SK-N-MC (cell line): ENCODE results near the gene CMTM1.

ENCODE experiments used
- EZH2 ChIP-seq: fragments of 200-600 bp; sonication (generic); IDR thresholded peaks from one replicate; pipeline ENCODE4 v1.6.1; 2017; ENCODE audit warnings: antibody characterized with exemption
- POLR2AphosphoS5 ChIP-seq: IDR thresholded peaks from 2 replicates; pipeline ENCODE4 v1.6.1; 2012; ENCODE audit warnings: mild to moderate bottlenecking, low read depth, low read length, borderline replicate concordance

DNA sequence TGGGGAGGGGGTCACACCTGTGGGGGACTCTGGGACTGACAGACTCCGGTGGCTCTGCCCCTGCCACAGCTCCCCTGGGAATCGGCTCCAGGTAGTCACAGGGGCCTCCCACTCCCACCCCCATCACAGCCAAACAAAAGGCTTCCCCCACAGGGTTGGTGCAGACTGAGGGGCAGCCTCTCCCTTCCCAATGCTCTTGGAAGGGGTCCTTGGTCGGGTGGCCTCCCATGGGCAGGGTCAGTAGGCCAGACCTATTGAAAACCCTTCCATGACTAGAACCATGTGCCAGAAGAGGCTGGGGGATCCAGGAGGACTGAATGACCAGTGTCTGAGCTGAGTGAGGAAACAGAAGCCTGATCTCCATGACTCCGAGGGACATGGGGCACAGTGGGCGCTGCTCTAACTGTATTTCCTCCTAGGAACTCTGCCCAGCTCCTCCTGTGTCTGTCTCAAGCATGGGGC, 45.0 kb upstream of the CMTM1 start:
- TF ChIP-seq POLR2AphosphoS5 (no peak), EZH2 (no peak)
